ENCODE measurements around the gene GNAI2.

DNA sequence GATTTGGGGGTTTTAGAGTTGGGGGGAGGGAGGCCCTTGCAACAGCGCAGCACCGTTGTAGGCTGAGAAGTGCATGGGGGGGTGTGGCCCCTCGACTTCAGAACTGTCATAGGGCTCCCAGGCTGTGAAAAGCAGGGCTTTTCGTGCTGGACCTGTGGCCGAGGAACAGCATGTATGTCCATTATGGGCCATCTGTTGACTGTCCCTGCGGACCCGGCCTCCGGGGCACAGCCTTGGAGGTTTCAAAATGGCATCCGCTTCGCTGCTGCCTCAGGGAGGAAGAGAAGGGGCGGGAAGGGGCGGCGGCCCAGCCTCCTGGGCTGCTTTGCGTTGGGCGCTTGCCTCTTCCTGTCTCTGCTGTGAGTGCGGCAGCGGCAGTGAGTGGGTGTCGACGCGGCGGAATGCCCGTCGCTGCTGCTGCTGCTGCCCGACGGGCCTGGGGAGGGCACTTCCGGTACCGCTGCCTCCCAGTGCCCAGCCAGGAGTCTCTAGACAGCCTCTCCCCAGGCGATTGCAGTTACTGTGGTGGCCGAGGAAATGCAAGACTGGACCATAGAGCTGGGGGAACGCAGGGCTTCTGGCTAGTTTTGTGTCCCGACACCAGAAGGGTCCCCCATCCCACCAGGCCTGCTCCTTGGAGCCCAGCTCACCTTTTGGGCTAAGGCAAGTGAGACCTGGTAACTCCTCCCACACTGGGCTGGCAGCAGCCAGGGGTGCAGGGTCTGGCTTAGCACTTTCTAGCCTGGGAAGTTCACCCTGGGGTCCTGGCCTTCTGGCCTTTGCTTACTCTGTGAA lies 1.9 kb downstream of the GNAI2 start:
- TF ChIP-seq, protein P1, sequence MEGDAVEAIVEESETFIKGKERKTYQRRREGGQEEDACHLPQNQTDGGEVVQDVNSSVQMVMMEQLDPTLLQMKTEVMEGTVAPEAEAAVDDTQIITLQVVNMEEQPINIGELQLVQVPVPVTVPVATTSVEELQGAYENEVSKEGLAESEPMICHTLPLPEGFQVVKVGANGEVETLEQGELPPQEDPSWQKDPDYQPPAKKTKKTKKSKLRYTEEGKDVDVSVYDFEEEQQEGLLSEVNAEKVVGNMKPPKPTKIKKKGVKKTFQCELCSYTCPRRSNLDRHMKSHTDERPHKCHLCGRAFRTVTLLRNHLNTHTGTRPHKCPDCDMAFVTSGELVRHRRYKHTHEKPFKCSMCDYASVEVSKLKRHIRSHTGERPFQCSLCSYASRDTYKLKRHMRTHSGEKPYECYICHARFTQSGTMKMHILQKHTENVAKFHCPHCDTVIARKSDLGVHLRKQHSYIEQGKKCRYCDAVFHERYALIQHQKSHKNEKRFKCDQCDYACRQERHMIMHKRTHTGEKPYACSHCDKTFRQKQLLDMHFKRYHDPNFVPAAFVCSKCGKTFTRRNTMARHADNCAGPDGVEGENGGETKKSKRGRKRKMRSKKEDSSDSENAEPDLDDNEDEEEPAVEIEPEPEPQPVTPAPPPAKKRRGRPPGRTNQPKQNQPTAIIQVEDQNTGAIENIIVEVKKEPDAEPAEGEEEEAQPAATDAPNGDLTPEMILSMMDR (conservative IDR thresholded peaks at IDR 0.05 in 1 of 2, IDR thresholded peaks at IDR 0.05 in 1 of 2; ENCODE audit: extremely low read depth in 1 of 2, insufficient read depth in 1 of 2, low read depth in 1 of 2, low read length in 2 of 2): no peak
- TF ChIP-seq EZH2 (IDR thresholded peaks at IDR 0.05; ENCODE audit: borderline replicate concordance, low read length): no peak

Measured in mammary epithelial cell (primary cell).